Lung (tissue), 12 donors: ENCODE data around the gene CRACDL. TPM values are rescaled to one million over a fixed set of nuclear protein-coding genes. Genes with fewer than 3 reads are reported as not detected.
A peak's percentile ranks its signal among the peaks of the same experiment; 100 is the strongest.

Experiments used
- ATAC-seq: fragments of 200-7000 bp; cut with Tn5 transposase; one replicate; pipeline ENCODE4 v1.9.1; 2020; ENCODE audit warnings: moderate number of reproducible peaks; ENCODE audit not compliant: insufficient read depth, low FRiP score
- DNase-seq, 3 donors: peaks; one replicate each; pipeline ENCODE4 v3.0.0-alpha.2; 2013 to 2017
- H3K27ac ChIP-seq, 2 donors: one replicate each; pipeline ENCODE4 v1.5.1; 2013; ENCODE audit warnings: mild to moderate bottlenecking in 2 of 2, moderate library complexity in 2 of 2, control low read depth in 1 of 2, inconsistent platforms in 1 of 2, low read depth in 1 of 2, low read length in 1 of 2
- H3K27me3 ChIP-seq, 3 donors: one replicate each; pipeline ENCODE4 v1.5.1; 2013; ENCODE audit warnings: low read length in 2 of 3; ENCODE audit not compliant: control insufficient read depth in 3 of 3, insufficient read depth in 3 of 3
- H3K36me3 ChIP-seq, 4 donors: one replicate each; pipeline ENCODE4 v1.5.1; 2013; ENCODE audit warnings: low read length in 4 of 4, mild to moderate bottlenecking in 1 of 4, moderate library complexity in 1 of 4; ENCODE audit not compliant: control insufficient read depth in 4 of 4, insufficient read depth in 4 of 4
- H3K4me1 ChIP-seq, 5 donors: one replicate each; pipeline ENCODE4 v1.5.1; 2013; ENCODE audit warnings: low read length in 5 of 5, mild to moderate bottlenecking in 2 of 5, moderate library complexity in 1 of 5; ENCODE audit not compliant: control insufficient read depth in 5 of 5, insufficient read depth in 5 of 5
- H3K4me3 ChIP-seq: one replicate; pipeline ENCODE4 v1.5.1; 2013; ENCODE audit warnings: mild to moderate bottlenecking, control low read depth, moderate library complexity
- H3K9ac ChIP-seq, 2 donors: one replicate each; pipeline ENCODE4 v1.5.1; 2013; ENCODE audit warnings: low read length in 2 of 2, control low read depth in 1 of 2; ENCODE audit not compliant: insufficient read depth in 1 of 2
- H3K9me3 ChIP-seq, 4 donors: one replicate each; pipeline ENCODE4 v1.5.1; 2013; ENCODE audit warnings: low read length in 3 of 4, mild to moderate bottlenecking in 1 of 4, moderate library complexity in 1 of 4; ENCODE audit not compliant: control insufficient read depth in 4 of 4, insufficient read depth in 3 of 4
- WGBS, 2 donors: extraction: QIAGEN DNeasy Blood & Tissue Kit; methylation state at CpG; one replicate each; pipeline ENCODE4 v1.1.7; 2013; 5-methylcytosine and 5-hydroxymethylcytosine counted together
- polyA plus RNA-seq, 2 donors: library from polyadenylated mRNA; stranded (reverse); fragments of 200-250 nt; gene quantifications; one replicate each; pipeline ENCODE4 v1.2.1, GENCODE V29; 2013
- total RNA-seq, 2 donors: library from RNA; depleted of rRNA in 1 of 2; stranded (reverse); fragments of >200 nt in 1 of 2; gene quantifications; one replicate each; pipeline ENCODE4 v1.2.1, GENCODE V29; 2014 to 2021
- TF ChIP-seq, protein P1 (sequence below): IDR thresholded peaks from 2 replicates; pipeline ENCODE4 v1.5.1; 2012; ENCODE audit warnings: mild to moderate bottlenecking; ENCODE audit errors: control extremely low read depth, extremely low read depth
- donor health status: control.
- donor health status: control.
- donor health status: Bipolar disorder and iron deficiency.
- donor health status: healthy.
- donor health status: DM: yes; HTN: yes; CAD: no.

The CRACDL gene
- total and polyA plus RNA-seq, 4 donors: 8.9 to 28.3 (median 13.2) TPM

- no peak overlapping the region for H3K9ac ChIP-seq
- TF ChIP-seq, protein P1, sequence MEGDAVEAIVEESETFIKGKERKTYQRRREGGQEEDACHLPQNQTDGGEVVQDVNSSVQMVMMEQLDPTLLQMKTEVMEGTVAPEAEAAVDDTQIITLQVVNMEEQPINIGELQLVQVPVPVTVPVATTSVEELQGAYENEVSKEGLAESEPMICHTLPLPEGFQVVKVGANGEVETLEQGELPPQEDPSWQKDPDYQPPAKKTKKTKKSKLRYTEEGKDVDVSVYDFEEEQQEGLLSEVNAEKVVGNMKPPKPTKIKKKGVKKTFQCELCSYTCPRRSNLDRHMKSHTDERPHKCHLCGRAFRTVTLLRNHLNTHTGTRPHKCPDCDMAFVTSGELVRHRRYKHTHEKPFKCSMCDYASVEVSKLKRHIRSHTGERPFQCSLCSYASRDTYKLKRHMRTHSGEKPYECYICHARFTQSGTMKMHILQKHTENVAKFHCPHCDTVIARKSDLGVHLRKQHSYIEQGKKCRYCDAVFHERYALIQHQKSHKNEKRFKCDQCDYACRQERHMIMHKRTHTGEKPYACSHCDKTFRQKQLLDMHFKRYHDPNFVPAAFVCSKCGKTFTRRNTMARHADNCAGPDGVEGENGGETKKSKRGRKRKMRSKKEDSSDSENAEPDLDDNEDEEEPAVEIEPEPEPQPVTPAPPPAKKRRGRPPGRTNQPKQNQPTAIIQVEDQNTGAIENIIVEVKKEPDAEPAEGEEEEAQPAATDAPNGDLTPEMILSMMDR: no peak
- peak overlapping the region in 1 of 2 donors; percentile 65 for H3K27ac ChIP-seq
- peaks cover 0 to 2% (median 0%) of the 10 kb centered on the region in 5 donors for H3K4me1 ChIP-seq
- DNase-seq (peak in 1 of 3 donors; percentile 22), ATAC-seq (peak; percentile 57)
- H3K36me3 ChIP-seq: no peaks in the 10 kb centered on the region
- no peaks in the 10 kb centered on the region for H3K9me3 ChIP-seq
- WGBS, 2 donors: 55 to 67% methylated on average over 5 of the region's 5 CpGs
- no peak overlapping the region for H3K4me3 ChIP-seq
- no peaks in the 10 kb centered on the region for H3K27me3 ChIP-seq
Observed at GRCh38 chr2:98899041-98899702, 36.9 kb downstream of the CRACDL start.

GRCh38 chr2:98898423-98898841, 37.6 kb downstream of the CRACDL start:
- Histone ChIP-seq H3K27me3 (no peaks in the 10 kb centered on the region), H3K27ac (no peak overlapping the region), H3K9ac (no peak overlapping the region), H3K4me3 (no peak overlapping the region), H3K4me1 (peaks cover 0 to 2% (median 0%) of the 10 kb centered on the region in 5 donors), H3K9me3 (no peaks in the 10 kb centered on the region), H3K36me3 (no peaks in the 10 kb centered on the region)
- TF ChIP-seq, protein P1: no peak
- no peak for DNase-seq
- ATAC-seq: no peak
- 91 to 94% methylated on average over 13 of the region's 13 CpGs for whole genome bisulfite sequencing, 2 donors

DNA sequence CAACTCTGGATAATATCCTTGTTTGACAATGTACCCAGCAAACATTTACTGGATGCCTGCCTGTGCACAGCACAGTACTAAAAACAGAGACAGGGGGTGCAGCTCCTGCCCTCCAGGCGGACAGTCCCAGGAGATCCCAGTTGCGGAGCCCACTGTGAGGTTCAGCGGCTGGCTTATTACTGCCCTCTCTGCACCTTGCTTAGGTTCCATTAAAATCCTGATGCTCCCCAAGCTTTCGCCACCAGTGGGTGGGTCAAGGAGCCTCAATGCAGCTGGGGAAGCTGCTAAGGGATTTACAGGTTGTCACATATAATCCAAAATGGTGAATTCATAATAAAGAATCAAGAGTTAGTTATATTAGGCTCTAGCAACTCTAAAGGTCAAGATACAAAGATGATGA, 38.3 kb downstream of the CRACDL start:
- peaks cover 0 to 2% (median 0%) of the 10 kb centered on the region in 4 donors for H3K9me3 ChIP-seq
- H3K9ac ChIP-seq: no peak overlapping the region
- no peaks in the 10 kb centered on the region for H3K36me3 ChIP-seq
- H3K4me1 ChIP-seq: peaks cover 0 to 2% (median 0%) of the 10 kb centered on the region in 5 donors
- WGBS, 2 donors: 96 to 100% methylated on average over 4 of the region's 4 CpGs
- H3K4me3 ChIP-seq: no peak overlapping the region
- TF ChIP-seq, protein P1: no peak
- no peaks in the 10 kb centered on the region for H3K27me3 ChIP-seq
- no peak overlapping the region for H3K27ac ChIP-seq
- DNase-seq: no peak
- no peak for ATAC-seq
